Cardiac fibroblast (primary cell): ENCODE measurements around the gene BEND5.

Experiments used
- DNase-seq, 2 donors: peaks; one replicate each; pipeline versions ENCODE4 v3.0.0 to v3.0.0-alpha.2; 2010; ENCODE audit warnings: low read depth in 2 of 2
- H3K4me3 ChIP-seq, 2 donors: replicated peaks in 1 of 2; 1 replicate in 1 of 2; 2 replicates in 1 of 2; pipeline ENCODE4 v1.5.1; 2011; ENCODE audit warnings: low read depth in 2 of 2, low read length in 2 of 2, mild to moderate bottlenecking in 2 of 2, moderate library complexity in 1 of 2
- TF ChIP-seq, protein P1 (sequence below): IDR thresholded peaks from one replicate; pipeline ENCODE4 v1.5.1; 2011; ENCODE audit warnings: low read depth, mild to moderate bottlenecking, low read length, inconsistent platforms

The BEND5 gene

DNA sequence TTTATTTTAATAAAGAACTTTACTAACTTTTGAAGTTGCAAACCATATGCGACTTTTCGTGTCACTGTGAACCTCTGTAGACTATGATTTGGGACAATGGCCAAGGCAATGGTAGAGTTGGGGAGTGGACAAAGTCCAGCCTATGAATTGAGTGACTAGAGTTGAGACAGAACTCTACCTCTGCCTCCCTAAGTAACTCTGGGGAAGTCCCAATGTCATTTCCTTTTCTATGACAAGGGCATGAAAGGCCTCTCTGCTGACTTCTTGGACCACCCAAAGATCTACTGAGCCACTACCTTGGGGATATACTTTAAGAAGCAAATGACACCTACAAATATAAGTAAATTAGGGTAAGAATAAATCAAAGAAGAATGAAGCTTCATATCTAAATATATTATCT is 19.3 kb downstream of the BEND5 start:
- TF ChIP-seq, protein P1, sequence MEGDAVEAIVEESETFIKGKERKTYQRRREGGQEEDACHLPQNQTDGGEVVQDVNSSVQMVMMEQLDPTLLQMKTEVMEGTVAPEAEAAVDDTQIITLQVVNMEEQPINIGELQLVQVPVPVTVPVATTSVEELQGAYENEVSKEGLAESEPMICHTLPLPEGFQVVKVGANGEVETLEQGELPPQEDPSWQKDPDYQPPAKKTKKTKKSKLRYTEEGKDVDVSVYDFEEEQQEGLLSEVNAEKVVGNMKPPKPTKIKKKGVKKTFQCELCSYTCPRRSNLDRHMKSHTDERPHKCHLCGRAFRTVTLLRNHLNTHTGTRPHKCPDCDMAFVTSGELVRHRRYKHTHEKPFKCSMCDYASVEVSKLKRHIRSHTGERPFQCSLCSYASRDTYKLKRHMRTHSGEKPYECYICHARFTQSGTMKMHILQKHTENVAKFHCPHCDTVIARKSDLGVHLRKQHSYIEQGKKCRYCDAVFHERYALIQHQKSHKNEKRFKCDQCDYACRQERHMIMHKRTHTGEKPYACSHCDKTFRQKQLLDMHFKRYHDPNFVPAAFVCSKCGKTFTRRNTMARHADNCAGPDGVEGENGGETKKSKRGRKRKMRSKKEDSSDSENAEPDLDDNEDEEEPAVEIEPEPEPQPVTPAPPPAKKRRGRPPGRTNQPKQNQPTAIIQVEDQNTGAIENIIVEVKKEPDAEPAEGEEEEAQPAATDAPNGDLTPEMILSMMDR, result no peak
- H3K4me3 ChIP-seq, result no peak overlapping the region
- DNase-seq, result no peak

DNA sequence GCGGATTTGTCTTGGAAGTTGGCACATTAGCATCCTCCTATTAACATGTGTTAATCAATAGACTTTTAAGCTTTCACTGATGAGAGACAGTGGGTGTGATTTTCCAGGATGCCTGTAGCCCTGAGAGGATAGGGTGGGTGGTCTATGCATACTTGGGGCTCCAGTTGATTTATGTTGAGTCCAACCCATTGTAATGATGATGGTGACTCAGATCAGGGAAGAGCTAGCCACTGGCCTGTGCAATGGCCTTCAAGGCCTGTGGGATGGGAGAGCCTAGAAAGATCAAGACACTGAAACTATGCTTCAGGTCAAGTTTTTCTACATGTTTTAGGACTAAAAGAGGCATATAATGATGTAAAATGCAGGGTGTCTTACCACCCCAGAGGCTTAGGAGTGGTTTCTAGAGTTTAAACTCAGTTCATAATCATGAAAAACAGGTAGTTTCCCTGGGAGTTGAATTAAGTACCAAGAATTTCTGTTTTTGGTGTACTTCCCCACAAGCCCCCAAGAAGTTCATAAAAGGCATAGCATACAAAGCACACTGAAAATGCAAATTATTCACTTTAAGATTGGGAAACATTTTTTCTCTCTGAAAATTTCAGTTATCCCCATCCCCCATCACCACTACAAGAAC is 19.9 kb downstream of the BEND5 start:
- TF ChIP-seq, protein P1, result no peak
- no peak for DNase-seq

DNA sequence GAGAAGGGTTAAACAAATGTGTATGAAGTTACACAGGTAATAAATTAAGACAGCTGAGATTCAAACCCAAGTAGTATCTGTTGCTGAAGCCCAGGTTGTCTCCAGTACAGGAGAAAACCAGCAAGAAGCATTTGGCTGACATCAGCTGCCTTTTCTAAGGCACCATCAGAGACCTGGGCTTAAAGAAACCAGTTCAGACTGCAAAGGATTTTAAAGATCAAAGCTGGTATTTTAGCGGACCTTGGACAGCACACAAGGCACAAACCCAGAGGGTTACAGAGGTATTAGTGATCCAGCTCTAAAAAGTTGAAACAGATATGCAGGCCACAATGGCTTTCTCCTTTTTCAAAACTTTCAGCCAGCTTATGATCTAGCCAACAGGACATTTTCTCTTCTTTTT is 23.4 kb downstream of the BEND5 start:
- TF ChIP-seq, protein P1, result no peak
- H3K4me3 ChIP-seq, result no peak overlapping the region
- DNase-seq, result no peak

More for the DNA sequence above, 19.9 kb downstream of the BEND5 start:
- no peak overlapping the region for H3K4me3 ChIP-seq

DNA sequence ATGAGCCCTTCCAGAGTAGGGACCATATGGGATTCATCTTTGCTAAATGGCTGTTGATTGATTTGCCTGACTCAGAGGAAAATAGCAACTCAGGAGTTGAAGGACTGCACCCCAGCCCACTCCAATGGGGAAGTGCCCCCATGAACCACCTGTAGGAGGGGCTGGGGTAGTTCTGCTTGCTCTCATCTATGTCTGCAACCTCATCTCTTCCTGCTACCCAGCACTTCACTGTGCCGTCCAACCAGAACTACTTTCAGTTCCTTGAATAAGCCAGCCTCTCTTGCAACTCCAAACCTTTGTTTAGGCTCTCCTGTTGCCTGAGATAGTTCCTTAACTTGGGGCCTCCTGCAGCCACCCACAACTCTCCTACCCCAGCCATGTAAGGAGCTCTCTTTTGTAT is 26.6 kb downstream of the BEND5 start:
- no peak for DNase-seq
- H3K4me3 ChIP-seq, result no peak overlapping the region
- TF ChIP-seq, protein P1, result no peak

DNA sequence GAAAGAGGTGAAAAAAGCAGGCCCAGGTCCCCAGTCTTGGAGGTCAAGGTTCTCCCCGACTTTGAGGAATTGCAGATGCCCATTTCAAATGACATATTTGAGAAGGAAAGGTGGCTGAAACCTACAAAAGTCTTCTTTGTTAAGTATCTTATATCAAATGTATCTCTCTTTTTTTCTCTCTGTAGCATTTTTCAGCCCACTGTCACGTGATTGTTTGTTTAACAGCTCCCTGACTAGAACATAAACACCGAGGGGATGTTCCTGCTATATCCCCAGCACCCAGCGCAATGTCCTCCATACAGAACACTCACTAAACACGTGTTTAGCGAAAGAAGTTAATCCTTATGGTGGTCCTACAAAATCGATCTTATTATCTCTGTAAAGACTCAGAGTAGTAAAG is 27.6 kb downstream of the BEND5 start:
- H3K4me3 ChIP-seq, result no peak overlapping the region
- TF ChIP-seq, protein P1, result no peak
- no peak for DNase-seq

DNA sequence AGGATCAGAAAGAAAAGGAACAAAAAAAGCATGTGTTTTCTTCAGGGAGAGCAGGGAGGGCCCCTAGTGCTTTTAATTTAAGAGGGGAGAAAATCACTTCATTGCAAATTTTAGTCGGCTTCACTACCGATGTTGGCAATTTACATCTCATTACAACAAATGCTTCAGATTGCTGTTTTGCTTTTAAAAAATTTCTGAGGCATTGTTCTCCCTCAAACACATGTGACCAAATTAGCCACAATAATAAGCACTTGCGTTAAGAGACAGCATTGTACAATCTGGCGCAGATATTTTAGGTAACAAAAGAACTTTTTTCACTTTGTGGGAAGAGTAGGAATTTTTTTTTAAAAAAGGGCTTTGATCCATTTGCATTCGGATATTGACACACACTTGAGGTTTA is 29.8 kb downstream of the BEND5 start:
- H3K4me3 ChIP-seq, result no peak overlapping the region
- no peak for DNase-seq
- TF ChIP-seq, protein P1, result no peak

DNA sequence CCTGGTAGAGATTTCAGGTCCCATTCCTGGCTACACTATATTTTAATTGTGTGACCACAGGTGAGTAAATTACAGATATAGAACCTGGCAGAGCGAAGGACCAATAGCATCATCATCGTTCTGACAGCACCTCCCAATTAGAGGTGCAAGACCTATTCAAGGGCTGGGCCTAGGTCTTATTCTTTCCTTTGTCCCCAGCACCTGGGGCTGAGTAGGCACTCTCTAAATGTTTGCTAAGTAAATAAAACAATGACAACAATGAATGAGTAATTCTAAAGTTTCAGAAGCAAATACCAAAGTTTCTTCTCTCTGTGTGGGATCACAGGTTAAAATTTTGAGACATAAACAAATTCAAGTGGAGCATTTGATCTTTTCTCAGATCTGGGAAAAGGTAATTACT is 32.7 kb downstream of the BEND5 start:
- no peak for DNase-seq
- H3K4me3 ChIP-seq, result no peak overlapping the region
- TF ChIP-seq, protein P1, result no peak
